GM19239 (cell line): ENCODE data around the gene PPP3CA.
"Not testable (repeated sequence)": the region's sequence is repeated elsewhere in the genome, so short reads cannot be mapped to it uniquely, and the experiment has no call there.

Experiments used
- DNase-seq: peaks from one replicate; pipeline ENCODE4 v3.0.0; 2011; ENCODE audit warnings: low spot score; ENCODE audit not compliant: insufficient read length
- FAIRE-seq: peaks from 2 replicates; lab custom pipeline; 2011; peaks lifted over from hg19 to GRCh38; lab: Jason Lieb, UNC

Gene PPP3CA

DNA sequence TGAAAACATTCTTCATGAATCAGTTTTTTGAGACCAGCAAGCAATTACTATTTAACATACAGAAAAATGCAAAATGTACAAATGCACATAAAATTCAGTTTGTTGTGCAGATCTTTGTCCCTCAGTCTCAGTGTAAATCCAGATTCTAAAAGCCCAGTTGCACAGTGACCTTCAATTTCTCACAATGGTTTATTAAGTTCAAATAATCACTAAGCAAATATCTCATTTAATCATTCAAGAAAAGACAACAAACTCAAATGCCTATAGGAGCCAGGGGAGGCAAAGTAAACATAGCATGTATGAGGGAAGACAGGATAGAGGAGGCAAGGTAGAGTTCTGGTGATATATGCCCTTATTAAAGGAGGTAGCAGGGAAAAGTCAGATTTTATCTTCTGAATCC lies 82.8 kb downstream of the PPP3CA start:
- no peak for DNase-seq
- FAIRE-seq: no peak

DNA sequence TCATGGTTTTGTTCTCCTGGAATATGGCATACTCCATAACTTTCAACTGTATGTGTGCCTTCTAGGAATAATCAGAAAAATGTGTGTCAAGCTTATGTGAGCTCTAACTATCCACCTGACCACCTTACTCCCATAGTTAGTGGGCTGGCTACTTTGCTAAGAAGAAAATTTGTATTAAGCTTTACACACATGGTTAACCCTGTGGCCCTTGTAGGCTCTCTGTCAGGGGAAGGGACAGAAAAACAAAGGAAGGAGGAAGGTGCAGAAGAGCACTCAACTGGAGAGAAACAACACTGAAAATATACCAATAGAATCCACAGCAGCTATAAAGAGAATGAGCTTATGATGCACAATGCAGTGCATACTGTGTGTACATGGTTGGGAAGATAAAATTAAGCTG lies 84.6 kb downstream of the PPP3CA start:
- DNase-seq: no peak
- FAIRE-seq: no peak

DNA sequence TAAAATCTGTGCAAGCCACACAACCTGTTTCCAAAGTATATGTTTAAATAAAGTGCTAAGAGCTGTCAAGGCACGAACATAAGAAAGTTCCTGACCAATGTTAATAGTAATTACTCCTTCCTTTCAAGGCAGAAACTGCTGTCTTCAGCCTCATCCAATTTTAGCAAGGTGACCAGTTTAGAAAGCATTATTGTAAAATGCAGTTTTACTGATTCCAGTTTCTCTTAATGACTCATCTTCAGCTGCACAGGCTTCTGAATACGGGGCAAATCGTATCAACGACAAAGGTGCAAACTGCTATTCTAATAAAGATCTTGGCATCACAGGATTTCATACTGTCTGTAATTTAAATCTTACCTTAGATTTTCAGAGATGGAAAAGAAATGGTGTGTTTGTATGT lies 87.5 kb downstream of the PPP3CA start:
- DNase-seq (no peak), FAIRE-seq (peak; percentile 90)

DNA sequence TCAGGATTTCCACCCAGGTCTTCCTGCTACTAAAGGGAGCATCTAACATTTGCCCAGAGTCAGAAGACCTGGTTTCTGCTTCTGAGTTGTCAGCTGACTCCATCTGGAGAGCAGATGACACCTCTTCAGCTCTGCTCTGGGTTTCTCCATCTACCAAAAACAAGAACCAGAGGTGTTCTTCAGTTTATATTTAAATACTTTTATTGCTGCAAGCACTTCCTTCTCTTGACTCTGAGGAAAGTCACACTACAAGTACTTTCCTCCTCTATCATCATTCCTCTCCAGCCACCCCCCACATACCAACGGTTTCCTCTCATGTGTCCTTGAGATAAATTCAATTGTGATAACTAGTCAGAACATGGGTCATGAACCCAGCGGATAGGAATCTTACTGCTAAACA lies 88.4 kb downstream of the PPP3CA start:
- DNase-seq (no peak), FAIRE-seq (no peak)

DNA sequence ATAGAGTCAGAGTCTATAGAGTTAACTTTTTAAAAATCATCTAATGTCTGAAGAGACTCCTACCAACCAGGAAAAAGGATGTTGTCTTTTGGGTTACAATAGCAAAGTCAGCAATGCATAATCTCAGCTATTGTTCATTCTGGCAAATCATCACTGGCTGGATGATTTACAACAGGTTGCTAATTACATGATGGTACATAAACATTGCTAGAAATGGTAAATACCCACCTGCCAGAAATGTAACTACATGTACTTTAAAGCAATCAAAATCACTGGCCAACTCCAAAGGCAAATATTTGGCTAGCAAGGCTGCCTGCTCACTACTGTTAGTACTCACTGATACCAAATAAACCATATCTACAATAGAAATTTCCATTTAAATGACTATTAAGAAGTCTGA lies 91.1 kb downstream of the PPP3CA start:
- no peak for DNase-seq
- FAIRE-seq: no peak

DNA sequence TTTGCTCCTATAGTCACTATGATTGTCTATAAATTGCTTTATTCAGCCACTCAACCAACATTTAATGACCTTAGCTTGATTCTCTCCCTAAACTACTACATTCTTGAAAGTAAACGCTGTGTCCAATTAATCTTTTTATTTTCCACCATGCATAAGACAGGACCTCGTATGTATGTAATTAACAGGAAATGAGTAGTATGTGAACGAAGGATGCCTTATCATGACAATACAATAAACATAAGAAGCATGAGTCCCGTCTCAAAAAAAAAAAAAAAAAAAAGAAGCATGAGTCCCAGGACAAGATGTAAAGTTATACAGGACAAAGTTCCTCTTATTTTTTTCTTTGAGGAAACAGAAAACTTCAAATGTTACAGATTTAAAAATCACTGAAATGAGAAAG lies 92.5 kb downstream of the PPP3CA start:
- FAIRE-seq: no peak
- DNase-seq: no peak

DNA sequence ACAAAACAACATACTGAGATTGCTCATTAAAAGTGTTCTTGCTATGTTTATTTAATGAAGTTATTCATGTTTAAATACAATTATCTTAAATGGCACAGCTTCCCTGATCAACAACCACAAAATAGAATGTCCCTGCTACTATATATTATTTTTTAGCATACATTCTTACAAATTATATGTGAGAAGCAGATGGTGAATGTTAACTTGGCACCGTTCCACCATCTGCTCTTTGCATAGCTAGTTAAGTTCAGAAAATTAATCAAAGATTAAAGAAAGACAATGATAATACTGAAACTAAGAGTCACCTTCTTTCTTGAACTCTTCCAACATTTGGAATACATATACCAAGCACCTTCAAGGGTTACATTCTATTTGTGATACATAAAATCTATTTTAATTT lies 94.2 kb downstream of the PPP3CA start:
- no peak for FAIRE-seq
- no peak for DNase-seq

DNA sequence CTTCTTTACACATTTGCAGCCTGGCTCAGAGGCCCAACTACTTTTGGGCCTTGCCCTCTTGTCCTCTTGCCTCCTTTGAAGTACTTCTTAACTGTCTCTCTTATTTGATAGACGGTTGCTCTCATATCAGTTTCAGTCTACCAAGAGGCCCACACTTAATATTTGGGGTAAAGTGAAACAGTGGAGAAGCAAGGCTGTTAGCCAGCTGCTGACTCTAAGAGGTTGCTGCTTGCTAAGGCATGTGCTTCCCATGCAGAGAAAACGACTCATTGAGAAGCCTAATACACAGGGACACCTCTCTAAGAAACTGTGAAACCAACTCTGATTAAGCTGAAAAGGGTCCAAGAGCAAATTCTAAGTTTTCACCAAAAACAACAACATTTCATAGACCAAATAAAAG lies 94.6 kb downstream of the PPP3CA start:
- DNase-seq (no peak), FAIRE-seq (no peak)

DNA sequence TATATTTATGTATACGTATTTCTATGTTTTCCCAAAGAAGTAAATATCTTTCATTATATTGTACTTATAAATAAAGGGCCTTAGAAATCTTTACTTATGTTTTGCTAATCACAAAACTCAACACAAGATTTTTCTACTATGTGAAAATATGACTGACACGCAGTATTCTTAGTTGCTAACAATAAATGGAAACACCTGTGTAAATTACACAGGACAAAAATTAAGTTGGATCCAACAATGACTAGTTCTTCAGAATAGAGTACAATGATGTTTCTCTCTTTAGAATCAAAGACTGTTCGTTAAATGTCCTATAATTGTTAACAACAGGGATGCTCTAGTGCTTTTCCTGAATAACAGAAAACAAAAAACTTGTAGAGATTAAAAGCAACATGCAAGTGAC lies 96.1 kb downstream of the PPP3CA start:
- DNase-seq: no peak
- FAIRE-seq: peak; percentile 57

DNA sequence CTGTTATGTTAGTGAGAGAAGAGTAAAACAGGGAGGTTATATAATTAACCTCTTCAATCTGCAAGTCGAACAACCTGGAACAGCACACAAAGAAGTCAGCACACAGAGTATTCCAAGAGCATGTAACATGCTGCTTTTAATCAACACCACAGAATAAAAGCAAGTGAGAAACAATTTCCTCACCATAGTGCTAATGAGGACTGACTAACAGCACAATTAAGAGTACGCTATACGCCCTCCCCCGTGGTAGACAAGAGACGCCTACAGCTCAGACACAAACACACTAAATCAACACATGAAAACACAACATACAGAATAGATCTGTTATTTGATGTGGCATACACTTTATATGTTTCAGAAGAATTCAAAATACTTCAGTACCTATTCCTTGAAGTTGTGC lies 103.0 kb downstream of the PPP3CA start:
- no peak for FAIRE-seq
- DNase-seq: no peak

DNA sequence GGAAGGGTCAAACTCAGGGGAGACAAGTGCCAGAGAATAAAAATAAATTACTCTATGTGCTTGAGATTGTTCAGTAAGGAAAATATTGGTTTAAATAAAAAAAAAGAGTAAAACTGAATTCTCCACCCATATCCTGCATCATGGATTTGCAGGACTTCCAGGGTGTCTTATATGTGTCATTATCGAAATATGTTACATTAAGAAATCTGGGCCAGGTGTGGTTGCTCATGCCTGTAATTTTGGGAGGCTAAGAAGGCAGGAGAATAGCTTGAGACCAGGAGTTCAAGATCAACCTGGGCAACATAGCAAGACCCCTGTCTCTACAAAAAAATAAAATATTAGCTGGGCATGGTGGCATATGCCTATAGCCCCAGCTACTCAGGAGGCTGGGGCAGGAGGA lies 104.9 kb downstream of the PPP3CA start:
- FAIRE-seq (no peak), DNase-seq (no peak)

DNA sequence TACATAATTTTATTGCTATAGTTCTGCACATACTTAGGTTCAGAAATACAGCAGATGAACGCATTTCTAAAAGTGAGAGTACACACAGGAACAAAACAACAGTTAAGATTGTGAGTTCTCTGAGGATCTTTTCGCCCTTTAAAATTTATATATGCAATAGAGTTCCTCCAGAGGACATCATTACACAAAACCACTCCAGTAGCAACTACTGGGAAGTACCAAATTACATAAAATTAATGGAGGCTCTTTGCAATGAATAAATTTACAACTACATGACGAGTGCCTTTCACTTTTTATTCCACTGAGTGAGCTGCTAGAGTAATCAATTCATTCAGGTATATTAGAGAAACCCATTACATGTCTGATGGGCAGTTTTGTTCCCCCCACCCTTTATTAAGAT lies 107.2 kb downstream of the PPP3CA start:
- FAIRE-seq: no peak

DNA sequence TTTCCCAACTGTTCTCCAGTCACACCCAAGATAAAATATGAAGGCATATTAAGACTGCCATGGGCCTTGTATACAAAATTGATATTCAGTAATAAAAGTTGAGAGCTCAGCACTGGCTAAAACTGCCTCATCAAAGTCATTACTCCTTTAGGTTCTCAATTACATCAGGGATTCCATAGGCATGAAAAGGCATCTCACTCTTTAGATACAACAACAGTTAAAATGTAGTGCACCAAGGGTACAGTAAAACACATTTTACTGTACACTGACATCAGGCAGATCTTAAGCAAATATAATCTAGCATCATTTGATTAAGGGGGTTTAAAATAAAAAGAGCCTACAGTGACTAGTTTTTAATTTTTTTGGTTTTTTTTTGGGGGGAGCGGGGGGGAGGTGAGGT lies 107.7 kb downstream of the PPP3CA start:
- DNase-seq (no peak), FAIRE-seq (no peak)

More for the DNA sequence above, 107.2 kb downstream of the PPP3CA start:
- no peak for DNase-seq

DNA sequence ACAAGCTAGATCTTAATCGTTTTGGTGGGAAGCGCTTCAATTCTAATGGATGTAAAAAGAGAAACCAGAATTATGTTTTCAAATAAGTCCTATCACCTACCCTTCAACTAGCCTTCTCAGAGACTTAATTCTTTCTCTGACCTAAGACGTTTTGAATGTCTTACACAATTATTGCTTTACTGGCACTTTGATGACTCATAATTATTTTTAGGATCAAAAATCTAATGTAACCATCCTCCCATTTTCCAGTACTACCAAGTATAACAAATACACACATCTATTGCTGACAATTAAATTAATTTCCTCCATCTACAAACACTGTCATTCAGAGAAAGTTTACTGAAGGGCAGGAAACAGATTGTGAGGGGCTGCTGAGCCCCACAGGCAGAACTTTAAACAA lies 108.6 kb downstream of the PPP3CA start:
- no peak for DNase-seq
- peak; percentile 60 for FAIRE-seq

DNA sequence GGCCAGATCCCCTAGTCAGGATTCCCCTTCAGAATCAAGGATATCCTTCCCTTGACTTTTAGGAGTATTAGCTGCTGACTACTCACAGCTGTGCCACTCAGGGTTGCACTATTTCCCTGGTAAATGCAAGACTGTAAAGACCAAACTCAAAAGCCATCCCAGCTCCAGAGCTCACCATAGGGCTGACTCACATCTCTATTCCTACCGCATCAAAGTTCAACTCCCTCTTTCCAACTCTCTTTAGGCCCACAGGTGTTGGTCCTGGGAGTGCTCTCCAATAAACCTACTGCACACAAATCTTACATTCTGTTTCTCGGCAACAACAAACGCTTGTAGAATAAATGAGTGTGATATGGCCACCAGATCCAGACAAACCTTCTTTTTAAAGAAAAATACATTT lies 109.6 kb downstream of the PPP3CA start:
- no peak for FAIRE-seq
- no peak for DNase-seq

DNA sequence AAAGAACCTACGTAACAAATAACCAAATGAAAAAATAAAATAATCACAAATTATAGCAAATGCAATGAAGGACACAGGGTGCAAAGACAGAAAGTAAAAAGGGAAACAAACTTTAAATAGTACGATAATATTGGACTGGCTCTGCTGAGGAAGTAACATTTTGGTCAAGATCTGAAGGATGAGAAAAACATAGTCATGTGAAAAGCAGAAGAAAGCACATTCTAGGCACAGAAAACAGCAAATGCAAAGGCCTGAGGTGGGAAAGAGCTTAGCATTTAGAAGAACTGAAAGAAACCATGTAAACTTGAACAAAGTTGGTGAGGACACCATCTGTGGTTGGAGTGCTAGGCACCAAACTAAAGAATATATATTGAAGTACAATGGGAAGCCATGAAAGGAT lies 111.2 kb downstream of the PPP3CA start:
- peak; percentile 39 for FAIRE-seq
- DNase-seq: no peak

DNA sequence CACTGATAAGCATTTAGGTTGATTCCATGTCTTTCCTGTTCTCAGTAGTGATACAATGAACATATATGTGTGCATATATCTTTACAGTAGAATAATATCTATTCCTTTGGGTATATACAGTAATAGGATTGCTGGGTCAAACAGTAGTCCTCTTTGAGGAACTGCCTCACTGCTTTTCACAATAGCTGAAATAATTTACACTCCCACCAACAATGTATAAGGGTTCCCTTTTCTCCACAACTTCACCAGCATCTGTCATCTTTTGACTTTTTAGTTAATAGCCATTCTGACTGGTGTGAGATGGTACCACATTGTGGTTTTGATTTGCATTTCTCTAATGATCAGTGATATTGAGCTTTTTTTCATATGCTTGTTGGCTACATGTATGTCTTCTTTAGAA lies 113.2 kb downstream of the PPP3CA start:
- peak; percentile 80 for FAIRE-seq
- DNase-seq: not testable (repeated sequence)

DNA sequence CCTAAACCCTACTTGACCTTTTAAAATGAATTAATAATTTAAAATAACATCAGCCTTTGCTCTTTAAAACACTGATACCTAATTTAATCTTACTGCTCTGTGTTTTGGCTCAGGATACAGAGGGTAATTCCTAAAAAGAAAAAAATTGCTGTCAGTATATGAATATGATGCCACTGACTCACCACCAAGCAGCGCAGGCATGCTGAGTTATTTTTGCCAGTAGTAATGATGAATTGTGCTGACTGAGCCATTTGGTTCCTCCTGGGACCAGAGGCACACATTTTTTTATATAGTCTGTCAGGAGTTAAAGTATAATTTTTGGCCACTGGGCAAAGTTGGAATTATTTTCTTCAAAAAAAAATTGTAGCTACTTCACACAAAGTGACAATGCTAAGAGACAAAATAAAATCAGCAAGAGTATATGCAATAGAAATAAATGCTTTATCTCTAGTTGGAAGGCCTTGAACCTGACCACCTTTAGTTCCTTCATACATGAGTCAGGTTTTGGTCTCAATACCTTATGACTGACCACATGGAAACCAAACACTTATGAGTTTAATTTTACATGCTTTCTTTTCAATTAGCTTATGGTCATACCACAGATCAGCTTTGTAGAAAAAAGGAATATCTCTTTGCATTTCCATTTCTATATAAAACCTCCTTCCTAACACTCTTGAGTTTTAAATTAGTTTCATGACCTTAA lies 115.1 kb downstream of the PPP3CA start:
- FAIRE-seq (no peak), DNase-seq (no peak)

DNA sequence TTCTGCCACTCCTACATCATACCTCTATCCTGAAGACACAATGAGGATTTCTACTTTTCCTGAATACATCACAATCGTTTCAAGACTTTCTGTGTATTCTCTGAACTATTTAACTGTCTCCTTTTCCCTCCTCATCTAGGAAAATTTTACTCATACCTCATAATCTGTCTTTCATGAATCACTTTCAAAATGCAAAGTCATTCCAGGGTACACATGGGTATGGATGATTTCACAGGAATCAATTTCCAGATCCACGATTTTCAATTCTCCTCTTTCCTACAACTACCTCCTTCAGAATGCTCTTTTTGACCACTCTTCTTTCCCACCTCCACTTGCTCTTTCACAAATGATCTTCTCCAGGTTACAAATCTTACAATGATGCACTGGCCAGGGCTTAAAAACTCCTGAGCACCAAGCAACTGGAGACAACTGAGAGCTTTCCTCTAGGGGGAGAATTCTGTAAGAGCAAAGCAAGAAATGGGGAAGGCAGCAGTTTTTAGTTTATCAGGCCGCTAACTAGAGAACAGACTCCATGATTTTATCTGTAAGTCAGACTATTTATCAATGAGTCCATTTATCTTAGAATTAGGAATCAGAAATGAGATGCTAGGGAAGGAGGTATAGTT lies 116.4 kb downstream of the PPP3CA start:
- FAIRE-seq (no peak), DNase-seq (no peak)

DNA sequence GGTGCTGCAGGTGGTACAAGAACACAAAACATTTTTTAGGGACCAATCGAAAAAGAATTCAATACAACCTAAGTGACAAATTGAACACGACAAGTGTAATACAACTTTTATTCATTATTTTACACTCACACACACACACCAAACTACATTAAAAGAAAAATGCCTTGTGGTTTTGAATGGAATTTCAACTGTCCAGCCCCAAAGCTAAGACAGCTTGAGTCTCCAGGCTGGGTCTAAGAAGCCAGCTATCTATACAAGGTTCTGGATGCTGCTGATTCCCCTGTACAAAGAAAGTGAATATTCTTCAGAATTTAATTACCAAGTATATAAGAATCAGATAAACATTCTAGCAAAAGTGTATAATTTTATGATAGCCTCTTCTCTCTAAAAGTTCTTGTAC lies 118.2 kb downstream of the PPP3CA start:
- FAIRE-seq: no peak
- no peak for DNase-seq

DNA sequence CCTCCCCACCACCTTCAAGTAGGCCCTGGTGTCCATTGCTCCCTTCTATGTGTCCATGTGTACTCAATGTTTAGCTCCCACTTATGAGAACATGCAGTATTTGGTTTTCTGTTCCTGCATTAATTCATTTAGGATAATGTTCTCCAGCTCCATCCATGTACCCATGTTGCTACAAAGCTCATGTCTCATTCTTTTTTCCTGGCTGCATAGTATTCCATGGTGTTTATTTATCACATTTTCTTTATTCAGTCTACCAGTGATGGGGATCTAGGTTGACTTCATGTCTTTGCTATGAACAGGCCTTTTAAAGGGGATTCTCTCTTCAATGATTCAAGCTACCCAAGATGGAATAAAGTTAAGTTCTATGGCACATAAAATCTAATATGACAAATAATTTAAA lies 119.6 kb downstream of the PPP3CA start:
- DNase-seq (no peak), FAIRE-seq (no peak)
